Pulmonary artery endothelial cell (primary cell): Measurements from ENCODE around the gene TM4SF4. TPM values are rescaled to one million over a fixed set of nuclear protein-coding genes. Genes with fewer than 3 reads are reported as not detected.

Source experiments
- DNase-seq: peaks from one replicate; pipeline ENCODE4 v3.0.0-alpha.2; 2011; ENCODE audit warnings: low read depth, low spot score
- total RNA-seq: library from RNA; depleted of rRNA; stranded (reverse); fragments of >200 nt; gene quantifications from 2 replicates; pipeline ENCODE4 v1.2.3, GENCODE V29; 2014

The TM4SF4 gene
- total RNA-seq, 1 donor from 2014 or later, result not detected

DNA sequence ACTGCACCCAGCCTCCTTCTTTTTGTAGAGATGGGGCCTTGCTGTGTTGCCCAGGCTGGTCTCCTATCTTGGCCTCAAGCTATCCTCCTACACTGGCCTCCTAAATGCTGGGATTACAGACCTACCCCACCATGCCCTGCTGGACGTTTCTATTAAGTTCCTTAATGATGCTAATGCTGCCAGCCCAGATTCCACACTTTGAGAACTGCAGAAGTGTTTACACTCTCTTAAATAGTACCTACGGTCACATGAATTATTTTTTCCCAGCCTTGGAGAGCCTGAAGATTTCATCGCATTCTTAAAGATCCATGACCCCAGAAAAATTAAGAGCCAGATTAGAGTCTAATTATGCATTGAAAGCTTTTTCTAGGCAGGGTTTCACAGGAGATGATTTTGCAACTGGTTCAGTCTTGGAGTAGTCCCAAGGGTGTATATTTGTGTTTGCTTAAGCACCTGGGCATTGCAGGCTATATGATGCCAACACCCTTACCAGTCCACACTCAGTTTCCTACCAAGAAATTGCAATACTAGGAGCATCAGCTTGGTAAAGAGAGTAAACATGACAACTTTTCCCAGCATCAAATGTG, 36.6 kb downstream of the TM4SF4 start:
- no peak for DNase-seq

DNA sequence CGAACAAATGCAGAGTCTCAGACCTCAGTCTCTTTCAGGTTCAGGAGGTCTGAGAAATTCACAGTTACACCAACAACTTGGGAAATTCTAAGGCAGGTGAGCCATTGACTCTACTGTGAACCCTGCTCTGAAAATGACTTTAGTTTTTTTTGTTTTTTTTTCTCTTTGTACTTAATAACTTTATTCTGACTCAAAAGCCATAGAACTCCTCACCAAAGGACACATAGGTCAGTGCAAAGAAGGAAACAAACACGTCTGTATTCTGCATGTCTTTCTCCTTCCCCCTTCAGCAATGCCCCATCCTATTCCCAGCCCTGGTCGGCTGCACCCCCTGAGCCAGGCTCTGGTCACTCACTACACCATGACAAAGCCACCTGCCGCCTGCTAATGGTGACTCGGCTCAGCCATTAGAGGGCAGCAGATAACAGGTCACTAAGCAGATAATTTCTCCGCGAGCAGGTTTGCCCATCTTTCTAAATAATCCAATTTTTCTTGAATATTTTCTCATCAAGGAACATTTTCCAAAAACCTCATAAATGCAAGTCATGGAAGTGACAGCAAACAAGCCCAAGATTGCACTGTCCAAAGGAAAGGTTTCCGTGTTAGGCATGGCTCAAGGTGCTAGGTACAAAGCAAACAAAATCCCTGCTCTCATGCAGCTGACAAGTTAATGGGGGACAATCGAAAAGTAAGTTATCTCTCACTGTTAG, 37.7 kb downstream of the TM4SF4 start:
- DNase-seq, result no peak

DNA sequence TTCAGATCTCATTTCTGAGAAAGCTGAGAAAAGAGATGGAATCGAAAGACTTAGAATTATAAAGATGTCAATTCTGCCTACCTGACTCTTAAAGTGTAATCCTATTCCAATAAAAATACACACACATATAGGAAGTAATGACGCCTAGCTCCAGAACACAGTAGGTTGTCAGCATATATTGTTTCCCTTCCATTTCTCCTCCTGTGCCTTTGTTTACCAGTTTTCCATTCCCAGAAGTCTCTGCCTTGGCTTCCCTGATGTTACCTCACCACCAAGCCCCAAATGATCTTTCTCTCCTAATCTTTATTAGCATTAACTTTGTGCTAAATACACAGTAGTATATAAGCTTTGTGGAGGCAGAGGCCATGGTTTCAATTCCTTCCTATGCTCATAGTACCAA, 40.0 kb downstream of the TM4SF4 start:
- DNase-seq, result no peak

DNA sequence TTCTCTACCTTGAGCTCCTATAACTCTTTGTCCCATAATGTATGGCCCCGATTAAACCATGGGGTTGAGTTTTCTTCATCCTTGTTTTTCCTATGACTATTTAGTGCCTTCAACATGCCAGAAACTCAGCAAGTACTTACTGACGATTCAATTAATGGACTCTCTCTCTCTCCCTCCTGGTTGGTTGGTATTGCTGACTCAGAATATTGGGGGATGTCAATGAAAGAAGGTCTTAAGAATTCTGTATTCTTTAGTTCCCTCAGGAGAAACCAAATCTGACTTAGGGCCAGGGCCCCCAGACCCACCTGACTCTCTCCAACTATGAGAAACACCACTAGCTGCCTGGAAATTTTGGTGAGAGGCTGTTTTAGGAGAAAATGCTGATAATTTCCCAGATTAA, 40.8 kb downstream of the TM4SF4 start:
- DNase-seq, result no peak

DNA sequence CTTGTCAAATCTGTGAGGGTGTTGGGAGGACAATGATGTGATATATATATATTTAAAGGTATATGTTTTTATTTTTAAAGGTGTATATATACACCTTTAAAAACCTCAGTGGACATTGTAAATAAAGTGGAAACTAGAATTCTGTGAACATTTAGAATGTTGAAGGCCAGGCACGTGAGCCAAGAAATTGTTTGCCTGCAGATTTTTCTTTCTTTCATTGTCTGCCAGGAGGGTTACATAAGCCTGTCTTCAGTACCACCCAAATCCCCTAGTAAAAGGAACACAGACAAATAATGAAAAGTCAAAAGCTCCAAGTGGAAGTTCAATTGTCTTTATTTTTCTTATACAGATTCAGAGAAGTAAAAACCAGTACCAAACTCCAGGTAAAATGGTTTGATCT, 42.4 kb downstream of the TM4SF4 start:
- DNase-seq, result no peak

DNA sequence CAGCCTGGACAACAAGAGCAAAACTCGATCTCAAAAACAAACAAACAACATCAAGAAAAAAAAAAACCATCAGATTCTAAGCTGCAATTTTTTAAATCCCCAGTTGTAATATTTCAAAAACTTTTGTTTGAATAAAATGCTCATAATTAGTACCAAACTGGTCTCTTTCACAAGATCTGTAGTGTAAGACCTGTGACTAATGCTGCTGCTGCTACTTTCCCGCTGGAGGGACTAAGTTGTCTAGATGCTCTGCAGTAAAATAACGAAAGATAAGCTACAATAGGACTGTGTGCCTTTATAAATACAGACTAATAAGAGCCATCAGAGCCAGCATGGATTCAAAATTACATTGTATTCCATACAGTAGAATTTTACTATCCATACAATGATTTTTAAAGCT, 45.4 kb downstream of the TM4SF4 start:
- no peak for DNase-seq

DNA sequence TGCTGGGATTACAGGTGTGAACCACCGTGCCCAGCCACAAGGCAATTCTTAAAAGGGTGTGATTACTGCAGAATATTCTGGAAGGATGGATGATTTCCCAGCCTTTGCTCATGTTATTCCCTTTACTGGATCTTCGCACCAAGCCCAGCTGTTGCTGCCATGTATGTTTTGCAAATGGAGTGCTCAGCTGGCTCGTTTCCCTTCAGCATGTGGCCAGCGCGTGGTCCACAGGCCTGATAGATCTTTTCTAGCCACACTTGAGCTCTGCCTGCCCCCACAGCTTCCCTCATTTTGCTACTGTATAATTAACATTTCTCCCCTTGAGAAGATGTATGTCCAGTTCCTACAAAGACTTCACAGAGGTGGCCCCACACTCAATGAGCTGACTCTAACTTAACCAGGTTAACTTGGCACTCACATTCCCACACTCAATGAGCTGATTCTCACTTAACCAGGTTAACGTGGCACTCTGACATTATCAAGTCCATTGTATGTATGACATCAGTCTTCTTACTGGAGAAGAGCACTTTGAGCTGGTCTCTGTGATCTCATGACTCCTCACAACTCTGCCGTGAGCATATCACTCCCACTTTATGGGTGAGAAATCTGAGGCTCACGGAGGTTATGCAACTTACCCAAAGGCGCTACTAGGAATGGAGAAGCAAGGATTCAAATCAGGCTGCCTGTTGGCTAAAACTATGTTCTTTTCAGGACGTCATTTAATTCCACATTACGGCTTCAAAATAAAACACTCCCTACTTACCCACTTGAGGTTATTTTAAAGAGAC, 49.2 kb downstream of the TM4SF4 start:
- DNase-seq, result no peak

DNA sequence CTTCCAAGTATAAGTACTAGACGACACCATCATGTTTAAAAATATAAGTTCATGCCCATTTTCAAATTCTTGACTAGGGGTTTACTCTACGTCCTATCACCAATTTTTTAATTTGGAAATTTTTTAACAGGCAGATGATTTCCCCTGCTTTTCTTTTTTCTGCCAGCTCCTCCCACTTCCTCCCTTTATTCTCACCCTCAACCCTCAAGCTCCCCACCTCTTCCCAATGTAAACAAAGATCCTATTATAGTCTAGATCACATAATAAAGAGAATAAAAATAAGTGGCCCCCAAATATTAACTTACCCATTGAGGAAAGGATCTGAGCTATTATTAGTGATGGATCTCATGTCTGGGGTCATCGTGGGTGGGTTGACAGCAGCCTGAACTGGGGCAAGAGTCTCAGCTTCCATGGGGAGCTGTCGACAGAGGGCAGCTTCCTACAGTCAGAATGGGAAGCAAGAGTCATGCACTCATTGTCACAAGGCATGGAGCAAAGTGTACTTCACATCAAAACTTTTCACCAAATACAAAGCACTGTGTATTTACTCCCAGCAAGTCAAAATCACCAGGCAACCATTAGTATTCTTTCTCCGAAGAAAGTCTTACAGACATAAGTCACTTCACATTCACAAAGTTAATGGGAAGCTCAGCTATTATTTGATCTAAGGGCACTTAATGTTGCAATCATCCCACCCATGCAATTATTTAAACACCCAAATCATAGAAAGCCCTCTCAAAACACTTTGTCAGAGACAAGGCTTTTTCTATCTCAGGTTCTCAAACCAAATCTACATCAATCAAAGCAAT, 53.2 kb downstream of the TM4SF4 start:
- DNase-seq, result no peak

DNA sequence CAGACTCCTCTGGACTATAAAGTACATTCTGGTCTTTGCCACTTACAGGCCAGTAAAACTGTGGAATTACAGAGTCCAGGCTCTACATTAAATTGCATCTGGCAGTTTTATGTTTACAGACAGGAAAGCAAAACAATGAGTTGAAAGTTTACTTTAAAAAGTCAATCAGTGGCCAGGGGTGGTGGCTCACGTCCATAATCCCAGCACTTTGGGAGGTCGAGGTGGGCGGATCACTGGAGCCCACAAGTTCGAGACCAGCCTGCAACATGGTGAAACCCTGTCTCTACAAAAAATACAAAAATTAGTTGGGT, 53.8 kb downstream of the TM4SF4 start:
- DNase-seq, result no peak

DNA sequence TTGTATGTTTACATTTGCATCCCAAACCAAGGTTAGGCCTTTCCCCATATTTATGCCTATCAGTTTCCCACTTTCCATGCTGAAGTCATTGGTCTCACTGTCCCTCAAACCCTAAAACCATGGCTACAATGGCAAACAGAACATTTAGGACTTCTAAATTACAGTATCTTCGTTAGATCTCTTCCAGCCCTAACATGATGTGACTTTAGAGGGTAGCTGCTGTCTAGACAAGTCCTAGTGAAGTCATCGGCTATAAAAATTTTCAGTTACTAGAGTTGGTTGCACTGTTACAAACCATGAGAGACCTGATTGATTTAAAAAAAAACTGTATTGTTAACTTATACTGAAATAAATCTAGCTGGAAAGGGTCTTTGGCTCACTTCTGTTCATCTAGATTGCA, 54.6 kb downstream of the TM4SF4 start:
- DNase-seq, result no peak

DNA sequence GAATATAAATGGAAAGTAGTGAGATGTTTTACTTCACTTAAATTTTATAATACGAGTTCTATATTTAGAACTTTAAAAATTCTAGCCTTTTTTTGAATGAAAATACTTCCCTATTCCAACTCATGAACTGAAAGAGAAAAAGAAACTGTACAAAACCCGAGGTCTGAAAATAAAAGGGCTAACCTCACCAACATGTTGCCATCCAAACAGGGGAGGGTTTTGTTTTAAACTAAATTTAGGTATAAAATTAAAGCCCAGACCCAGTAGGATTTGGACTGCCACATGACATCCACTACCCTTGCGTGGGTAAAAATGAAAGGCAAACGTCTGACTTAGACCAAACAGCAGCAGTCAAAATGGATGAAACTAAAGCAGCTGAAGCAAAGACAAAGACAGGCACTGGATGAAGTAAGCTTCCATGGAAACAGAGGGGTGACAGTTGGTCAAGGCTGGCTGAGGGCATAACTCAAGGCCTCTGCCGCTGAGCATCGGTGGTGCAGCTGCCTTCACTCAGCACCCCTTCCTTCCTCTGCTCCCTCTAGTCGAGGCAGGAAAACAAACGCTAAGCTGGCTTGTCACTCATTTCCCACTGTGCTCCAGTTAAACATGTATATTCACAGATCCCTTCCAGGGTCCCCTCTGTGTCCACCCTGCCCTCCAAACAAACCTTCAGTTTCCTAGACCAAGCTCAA, 58.1 kb downstream of the TM4SF4 start:
- DNase-seq, result no peak

DNA sequence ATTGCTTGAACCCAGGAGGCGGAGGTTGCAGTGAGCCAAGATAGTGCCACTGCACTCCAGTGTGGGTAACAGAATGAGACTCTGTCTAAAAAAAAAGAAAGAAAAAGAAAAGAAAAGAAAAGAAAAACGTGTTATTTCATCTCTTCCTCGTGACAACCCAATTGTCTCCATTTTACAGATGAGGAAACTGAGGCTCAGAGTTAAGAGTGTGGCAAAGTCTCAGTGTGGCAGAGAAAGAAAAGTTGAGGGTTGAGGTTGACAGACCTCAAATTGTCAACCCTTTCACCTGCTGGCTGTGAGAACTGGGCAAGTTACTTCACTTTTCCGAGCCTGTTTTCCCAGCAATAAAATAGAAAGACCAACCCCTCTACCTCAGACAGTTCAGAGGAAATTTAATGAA, 59.6 kb downstream of the TM4SF4 start:
- DNase-seq, result no peak

DNA sequence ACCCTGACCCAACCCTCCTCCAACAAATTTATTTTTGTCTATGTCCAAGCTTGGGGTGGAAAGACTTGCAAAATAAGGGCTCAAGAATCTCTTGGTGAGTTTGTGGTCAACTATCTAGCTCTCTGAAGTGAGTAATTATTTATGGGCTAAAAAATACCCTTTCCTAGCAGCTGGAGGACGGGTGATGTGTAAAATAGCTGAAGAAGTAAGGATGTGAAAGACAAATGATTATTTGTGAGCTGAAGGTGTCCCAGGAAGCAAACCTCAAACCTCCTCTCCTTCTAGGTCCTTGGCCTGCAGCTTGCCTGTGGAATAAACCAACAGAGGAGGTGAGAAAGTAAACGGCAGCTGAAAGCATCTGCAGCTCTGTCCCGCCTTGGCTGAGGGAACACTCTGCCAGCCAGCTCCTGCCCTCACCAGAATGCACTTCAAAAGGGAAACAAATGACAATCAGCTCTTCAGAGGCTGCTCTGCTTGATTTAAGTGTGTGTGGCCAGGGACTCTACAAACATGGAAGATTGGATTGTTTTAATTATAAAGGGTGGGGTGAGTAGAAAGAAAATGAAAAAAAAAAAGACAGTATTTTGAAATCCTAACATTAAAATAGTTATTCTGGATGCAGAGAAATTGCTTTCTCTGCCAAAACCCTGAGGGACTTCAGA, 60.3 kb downstream of the TM4SF4 start:
- no peak for DNase-seq

DNA sequence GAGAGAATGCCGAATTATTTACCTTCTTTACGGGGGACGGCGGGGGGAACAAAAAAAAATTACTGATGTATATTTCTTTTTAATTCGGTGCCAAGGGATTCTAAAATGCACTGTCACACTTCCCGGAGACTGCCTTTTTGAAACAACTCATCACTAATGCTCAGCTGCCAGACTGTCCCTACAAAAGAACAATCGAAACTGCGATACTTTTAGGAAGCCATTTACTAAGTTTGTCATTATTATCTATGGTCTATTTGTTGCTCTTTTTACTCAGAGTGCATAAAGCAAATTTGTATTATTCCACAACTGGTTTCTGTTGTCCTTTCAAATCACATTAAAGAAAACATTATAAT, 60.8 kb downstream of the TM4SF4 start:
- DNase-seq, result no peak

DNA sequence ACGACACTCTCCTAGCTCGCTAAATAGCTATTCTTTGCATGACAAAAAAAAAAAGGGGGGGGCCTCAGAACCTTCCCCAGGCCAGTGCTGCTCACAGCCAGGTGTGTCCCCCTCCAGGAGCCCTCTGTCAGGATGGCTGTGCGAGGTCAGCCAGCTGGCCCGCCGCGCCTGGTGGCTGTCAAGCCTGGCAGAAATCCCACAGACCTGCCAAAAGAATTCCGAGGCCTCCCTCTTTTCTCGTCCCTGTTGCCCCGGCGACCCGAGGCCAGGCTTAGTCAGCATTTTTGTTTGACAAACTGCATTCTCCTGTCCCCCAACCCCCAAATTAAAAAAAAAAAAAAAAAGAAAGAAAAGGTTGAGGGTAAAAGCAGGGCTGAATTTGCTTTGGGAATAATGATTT, 61.9 kb downstream of the TM4SF4 start:
- no peak for DNase-seq

DNA sequence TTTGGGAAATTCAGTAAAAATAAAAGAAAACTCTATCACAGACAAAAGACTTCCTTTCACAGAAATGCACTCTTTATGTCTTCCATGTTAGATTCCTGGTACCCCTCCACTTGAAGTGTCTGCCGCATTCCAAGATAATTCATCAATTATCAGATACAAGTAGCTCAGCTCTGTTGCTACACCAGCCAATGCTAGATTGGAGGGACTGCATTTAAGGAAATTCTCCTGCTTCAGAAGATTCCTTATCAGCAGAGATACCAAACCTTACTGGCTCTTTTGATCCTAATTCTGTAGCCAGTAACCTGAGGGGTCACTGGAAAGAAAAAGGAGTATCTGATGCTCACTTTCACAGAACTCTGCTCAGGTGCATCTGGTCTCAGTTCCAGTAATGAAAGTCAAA, 63.9 kb downstream of the TM4SF4 start:
- DNase-seq, result no peak

DNA sequence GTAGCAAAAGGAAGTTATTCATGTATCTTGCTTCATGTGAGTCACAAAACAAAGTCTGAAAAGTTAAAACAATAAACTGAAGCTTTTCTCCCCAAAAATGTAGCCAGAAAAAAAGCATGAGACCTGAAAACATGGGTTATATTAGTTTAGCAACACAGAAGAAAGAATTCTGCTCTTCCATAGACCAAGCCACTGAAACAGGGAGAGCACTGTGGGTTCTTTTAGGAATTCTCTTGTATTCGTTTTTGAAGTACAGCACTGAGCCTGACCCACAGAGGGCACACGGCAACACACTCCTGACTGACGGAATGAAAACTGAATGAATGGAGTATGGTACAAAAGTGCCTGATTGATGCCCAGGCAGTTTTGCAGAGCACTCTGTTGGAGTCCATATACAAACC, 66.6 kb downstream of the TM4SF4 start:
- DNase-seq, result no peak

DNA sequence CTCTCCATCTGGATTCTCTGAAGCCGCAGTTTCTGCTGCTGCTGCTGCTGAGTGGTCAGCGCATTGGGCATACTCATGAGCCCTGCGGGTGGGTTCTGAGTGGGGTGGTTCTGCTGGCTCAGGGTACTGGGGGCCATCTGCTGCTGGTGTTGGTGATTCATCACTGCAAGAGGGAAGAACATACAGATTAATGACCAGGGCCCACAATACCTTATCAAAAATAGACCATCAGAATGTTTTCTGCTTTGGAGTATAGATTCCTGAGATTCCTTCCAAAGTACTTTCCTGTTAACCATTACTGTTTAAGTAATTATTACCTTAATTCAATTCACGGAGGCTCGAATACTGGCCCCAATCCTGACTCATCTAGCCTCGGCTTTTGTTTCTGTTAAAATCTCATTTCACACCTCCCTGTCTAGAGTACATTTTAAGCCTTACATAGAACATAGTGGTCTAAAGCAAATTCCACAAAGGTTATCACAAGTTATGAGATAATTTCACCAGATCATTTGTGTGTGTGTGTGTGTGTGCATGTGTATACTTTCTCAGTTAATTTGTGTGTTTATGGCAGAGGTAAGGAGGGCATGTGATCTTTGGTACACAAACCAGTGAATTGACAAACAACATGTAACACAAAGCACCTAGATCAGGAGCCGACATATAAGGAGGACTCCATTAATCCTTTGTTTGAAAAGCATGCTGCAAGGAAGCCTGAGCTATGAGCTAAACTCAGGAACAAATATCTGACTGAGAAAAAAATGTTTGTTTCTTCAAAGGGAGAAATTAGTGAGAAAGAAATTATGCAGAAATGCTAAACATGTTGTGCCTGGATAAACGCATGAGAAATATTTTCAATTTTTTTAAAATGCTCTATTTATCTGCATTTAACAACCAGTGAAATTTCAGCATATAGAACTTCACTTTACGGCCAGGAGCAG, 68.1 kb downstream of the TM4SF4 start:
- no peak for DNase-seq

DNA sequence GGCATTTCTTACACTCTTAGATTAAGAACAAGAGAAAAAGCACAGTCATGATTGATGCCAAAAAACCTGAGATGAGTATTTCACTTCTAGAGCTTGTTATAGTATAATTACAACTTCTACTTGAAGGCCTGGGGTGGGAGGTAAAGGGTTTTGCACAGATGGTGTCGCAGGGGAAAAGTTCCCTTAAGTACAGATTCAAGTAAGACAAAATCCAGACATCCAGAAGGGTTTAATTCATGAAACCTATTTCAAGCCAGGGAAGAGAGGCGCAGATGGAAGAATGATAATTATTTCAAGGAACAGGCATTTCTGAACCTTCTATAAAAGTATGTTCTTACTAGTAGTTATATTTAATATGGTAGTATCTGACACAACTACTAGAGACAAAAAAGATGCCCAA, 70.6 kb downstream of the TM4SF4 start:
- DNase-seq, result no peak

DNA sequence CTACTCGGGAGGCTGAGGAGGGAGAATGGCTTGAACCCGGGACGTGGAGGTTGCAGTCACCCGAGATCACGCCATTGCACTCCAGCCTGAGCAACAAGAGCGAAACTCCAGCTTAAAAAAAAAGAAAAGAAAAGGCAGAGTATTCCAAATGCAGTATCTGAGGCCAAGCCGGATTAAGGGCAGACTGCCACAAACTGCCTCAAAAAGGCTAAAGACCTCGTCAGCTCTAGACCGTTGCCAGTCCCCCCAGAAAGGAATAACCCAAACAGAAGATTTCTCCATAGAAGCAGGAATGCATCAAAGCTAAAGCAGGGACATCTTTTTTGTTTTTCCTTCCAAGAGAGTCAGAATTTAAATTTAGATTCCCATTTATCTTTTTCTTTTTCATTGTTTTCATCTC, 72.9 kb downstream of the TM4SF4 start:
- DNase-seq, result no peak
